IPS-15b (cell line): ENCODE results near the gene NRL.

Source experiments
- H3K27me3 ChIP-seq: one replicate; pipeline ENCODE4 v1.6.1; 2013; ENCODE audit warnings: low read length; ENCODE audit not compliant: control insufficient read depth, insufficient read depth
- H3K36me3 ChIP-seq: one replicate; pipeline ENCODE4 v1.6.1; 2013; ENCODE audit warnings: low read length; ENCODE audit not compliant: control insufficient read depth, insufficient read depth
- H3K4me1 ChIP-seq: one replicate; pipeline ENCODE4 v1.6.1; 2013; ENCODE audit warnings: mild to moderate bottlenecking, low read length; ENCODE audit not compliant: control insufficient read depth, insufficient read depth
- H3K4me3 ChIP-seq: one replicate; pipeline ENCODE4 v1.5.1; 2013; ENCODE audit warnings: low read depth, low read length
- H3K9ac ChIP-seq: one replicate; pipeline ENCODE4 v1.6.1; 2013; ENCODE audit warnings: low read depth, mild to moderate bottlenecking, low read length
- H3K9me3 ChIP-seq: one replicate; pipeline ENCODE4 v1.6.1; 2013; ENCODE audit warnings: mild to moderate bottlenecking, low read length; ENCODE audit not compliant: control insufficient read depth, insufficient read depth

Gene NRL

DNA sequence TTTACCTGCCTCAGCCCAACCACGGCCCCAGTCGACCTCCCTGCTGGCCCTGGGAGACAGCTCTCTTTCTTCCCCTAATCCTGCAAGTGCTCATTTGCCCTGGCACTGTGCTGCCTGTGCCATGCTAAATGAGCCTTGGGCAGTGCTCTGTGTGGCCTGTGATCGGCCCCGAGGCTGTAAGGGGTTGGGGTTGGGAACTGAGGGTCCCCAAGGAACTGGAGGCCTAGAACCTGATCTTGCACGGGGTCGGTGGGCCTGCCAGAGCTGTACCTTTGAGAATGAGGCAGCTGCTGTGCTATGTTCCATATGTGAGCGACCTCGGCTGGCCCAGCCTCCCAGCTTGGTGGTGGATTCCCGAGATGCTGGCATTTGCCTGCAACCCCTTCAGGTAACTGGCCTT, 35.3 kb upstream of the NRL start:
- Histone ChIP-seq H3K4me3 (no peak overlapping the region), H3K9me3 (no peaks in the 10 kb centered on the region), H3K9ac (no peak overlapping the region), H3K4me1 (peaks cover 3% of the 10 kb centered on the region), H3K36me3 (peaks cover 40% of the 10 kb centered on the region), H3K27me3 (no peaks in the 10 kb centered on the region)

- Histone ChIP-seq H3K27me3 (no peaks in the 10 kb centered on the region), H3K9me3 (no peaks in the 10 kb centered on the region), H3K4me3 (no peak overlapping the region), H3K36me3 (peaks cover 38% of the 10 kb centered on the region), H3K9ac (no peak overlapping the region), H3K4me1 (peaks cover 3% of the 10 kb centered on the region)
Observed at GRCh38 chr14:24149302-24149969, 34.7 kb upstream of the NRL start.

- peaks cover 3% of the 10 kb centered on the region for H3K4me1 ChIP-seq
- H3K4me3 ChIP-seq = peak overlapping the region; percentile 98
- H3K27me3 ChIP-seq = no peaks in the 10 kb centered on the region
- peaks cover 44% of the 10 kb centered on the region for H3K36me3 ChIP-seq
- peak overlapping the region; percentile 81 for H3K9ac ChIP-seq
- no peaks in the 10 kb centered on the region for H3K9me3 ChIP-seq
Observed at GRCh38 chr14:24147761-24148428, 33.1 kb upstream of the NRL start.

GRCh38 chr14:24146978-24147760, 32.4 kb upstream of the NRL start, which contains the start of gene RNF31:
Gene RNF31, plus strand, starts transcription at chr14:24147498. Its CDS starts 201 bp downstream, at chr14:24147699.
- H3K36me3 ChIP-seq = peaks cover 40% of the 10 kb centered on the region
- peaks cover 3% of the 10 kb centered on the region for H3K4me1 ChIP-seq
- peak within 1 kb of the TSS; percentile 87 for H3K9ac ChIP-seq
- no peaks in the 10 kb centered on the region for H3K9me3 ChIP-seq
- peak within 1 kb of the TSS; percentile 98 for H3K4me3 ChIP-seq
- H3K27me3 ChIP-seq = no peaks in the 10 kb centered on the region

DNA sequence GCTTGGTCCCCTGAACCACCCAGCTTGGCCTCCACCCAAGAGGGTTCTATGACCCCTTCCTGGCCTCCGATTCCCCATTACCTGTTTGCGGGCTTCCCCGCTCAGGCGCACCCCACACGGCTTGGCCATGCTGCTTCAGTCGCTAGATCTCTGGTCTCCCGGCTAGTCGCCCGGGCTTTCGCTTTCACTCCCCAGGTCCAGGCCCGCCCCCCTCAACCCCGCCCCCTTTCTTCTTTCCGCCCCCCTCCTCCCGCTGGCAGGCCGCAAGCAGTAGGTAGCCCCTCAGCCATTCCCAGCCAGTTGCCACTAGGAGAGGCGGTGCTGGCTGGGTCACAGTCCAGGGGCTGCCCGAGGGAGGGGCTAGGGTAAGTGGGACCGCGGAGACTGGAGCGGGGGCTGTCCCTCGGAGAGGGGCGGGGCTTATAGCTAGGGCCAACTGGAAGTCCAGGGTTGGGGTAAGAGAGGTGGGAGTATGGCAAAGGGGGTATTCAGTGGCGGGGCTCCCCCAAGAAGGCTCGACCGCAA, 31.8 kb upstream of the NRL start, which contains the start of gene PSME2:
PSME2 (minus strand) TSS at position 158 of the 525 bp plus-strand sequence; CDS start at position 129, 29 bp downstream.
- Histone ChIP-seq H3K27me3 (no peaks in the 10 kb centered on the region), H3K4me1 (peaks cover 3% of the 10 kb centered on the region), H3K9me3 (no peaks in the 10 kb centered on the region), H3K36me3 (peaks cover 34% of the 10 kb centered on the region), H3K4me3 (peak within 1 kb of the TSS; percentile 98), H3K9ac (peak within 1 kb of the TSS; percentile 87)

- no peaks in the 10 kb centered on the region for H3K9me3 ChIP-seq
- peak overlapping the region; percentile 87 for H3K9ac ChIP-seq
- H3K27me3 ChIP-seq = no peaks in the 10 kb centered on the region
- peaks cover 28% of the 10 kb centered on the region for H3K36me3 ChIP-seq
- H3K4me1 ChIP-seq = peaks cover 3% of the 10 kb centered on the region
- peak overlapping the region; percentile 92 for H3K4me3 ChIP-seq
Observed at GRCh38 chr14:24145690-24146452, 31.1 kb upstream of the NRL start.

DNA sequence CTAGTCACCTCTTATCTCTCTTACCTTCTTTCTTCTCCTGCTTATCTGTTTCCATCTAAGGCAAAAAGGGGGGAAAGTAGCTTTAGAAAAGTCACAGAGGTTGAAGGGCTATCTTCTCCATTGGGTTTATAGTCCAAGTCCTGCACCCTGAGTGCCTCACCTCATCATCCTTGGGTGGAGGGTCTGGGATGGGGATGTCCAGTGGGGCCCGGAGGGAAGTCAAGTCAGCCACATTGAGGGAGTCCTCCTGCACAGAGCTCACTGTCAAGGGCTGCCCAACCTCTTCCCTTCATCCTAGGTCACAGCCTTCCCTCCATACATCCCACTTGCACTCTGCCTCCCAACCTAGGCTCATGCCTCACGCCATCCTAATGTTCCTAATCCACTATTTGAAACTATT, 30.5 kb upstream of the NRL start:
- Histone ChIP-seq H3K4me1 (peaks cover 3% of the 10 kb centered on the region), H3K27me3 (no peaks in the 10 kb centered on the region), H3K9ac (no peak overlapping the region), H3K4me3 (peak overlapping the region; percentile 92), H3K9me3 (no peaks in the 10 kb centered on the region), H3K36me3 (peaks cover 24% of the 10 kb centered on the region)

DNA sequence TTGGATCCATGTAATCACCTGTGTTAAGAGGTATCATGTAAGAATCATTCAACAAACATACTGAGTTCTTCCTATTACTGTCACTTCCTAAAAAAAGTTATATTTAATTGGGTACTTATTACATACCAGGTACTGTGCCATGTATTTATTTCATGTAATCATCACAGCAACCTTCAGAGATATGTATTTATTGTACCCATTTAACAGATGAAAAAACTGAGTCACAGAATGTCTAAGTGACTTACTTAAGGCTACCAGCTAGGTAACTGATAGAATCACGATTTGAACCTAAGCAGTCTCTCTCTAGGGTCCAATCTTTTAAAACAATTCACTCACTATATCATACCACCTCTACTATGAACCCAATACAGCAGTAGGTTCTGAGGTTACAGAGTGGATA, 29.7 kb upstream of the NRL start:
- Histone ChIP-seq H3K9ac (no peak overlapping the region), H3K36me3 (peaks cover 18% of the 10 kb centered on the region), H3K4me3 (no peak overlapping the region), H3K4me1 (peaks cover 6% of the 10 kb centered on the region), H3K27me3 (no peaks in the 10 kb centered on the region), H3K9me3 (no peaks in the 10 kb centered on the region)

DNA sequence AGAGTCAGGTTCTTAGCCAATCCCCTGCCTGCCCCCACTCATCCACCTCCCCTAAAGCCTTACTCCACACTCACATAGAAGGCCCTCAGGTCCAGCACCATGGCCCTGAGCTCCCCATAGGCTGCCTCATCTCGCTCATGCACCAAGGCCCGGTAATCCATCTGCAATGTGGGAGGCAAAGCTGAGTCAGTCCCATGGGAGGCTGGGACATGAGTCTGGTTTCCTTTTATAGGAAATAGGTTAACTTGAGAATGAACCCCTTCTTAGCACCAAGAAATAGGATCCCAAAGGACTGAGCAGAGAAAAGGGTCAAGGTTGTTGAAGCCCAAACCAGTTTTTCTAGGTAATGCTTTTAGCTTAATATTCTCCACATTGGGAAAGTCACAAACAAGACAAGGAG, 28.8 kb upstream of the NRL start:
- peaks cover 21% of the 10 kb centered on the region for H3K36me3 ChIP-seq
- no peaks in the 10 kb centered on the region for H3K9me3 ChIP-seq
- H3K4me1 ChIP-seq = peaks cover 4% of the 10 kb centered on the region
- no peak overlapping the region for H3K9ac ChIP-seq
- H3K4me3 ChIP-seq = no peak overlapping the region
- H3K27me3 ChIP-seq = no peaks in the 10 kb centered on the region

DNA sequence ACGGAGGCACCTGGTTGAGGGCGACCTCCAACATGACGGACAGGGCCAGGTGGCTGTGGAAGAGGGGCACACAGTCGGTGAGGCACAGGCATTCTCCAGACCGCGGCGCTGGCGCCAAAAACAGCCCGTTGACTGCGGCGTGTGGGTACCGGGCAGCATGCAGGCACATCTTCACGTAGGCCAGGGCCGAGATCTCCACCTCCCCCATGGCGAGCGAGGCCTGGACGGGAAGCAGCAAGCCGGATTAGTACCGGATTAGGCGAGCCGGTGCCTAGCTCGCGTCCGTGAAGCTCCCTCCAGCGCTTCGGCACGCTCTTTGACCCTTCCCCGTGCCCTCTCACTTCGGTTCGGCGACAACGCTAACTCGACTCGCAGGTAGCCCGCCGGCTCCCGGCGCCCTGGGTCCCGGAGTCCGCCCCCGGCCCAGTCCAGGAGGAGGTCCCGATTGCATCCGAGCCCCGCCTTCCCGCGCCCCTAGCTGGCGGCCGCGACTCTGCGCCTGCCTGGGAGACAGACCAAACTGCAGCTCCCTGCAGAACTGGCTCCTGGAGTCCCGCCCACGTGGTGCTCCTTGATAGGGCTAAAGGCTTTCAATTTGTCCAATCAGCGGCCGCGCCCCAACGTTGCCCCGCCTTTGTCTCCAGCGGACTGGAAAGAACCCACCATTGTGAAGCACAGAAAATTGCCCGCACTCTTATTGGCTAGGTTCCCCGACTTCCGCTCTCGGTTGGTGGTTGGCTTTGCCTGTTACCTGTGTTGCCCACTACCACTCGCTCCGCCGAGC, 26.5 kb upstream of the NRL start, which contains the start of gene EMC9:
EMC9 (minus strand) TSS at position 495 of the 784 bp plus-strand sequence; CDS start at position 208, 287 bp downstream.
- Histone ChIP-seq H3K9ac (peak within 1 kb of the TSS; percentile 91), H3K9me3 (no peaks in the 10 kb centered on the region), H3K4me3 (peak within 1 kb of the TSS; percentile 99), H3K4me1 (peaks cover 9% of the 10 kb centered on the region), H3K27me3 (no peaks in the 10 kb centered on the region), H3K36me3 (peaks cover 27% of the 10 kb centered on the region)
